ENCODE results near the gene MASP1. TPM values are rescaled to one million over a fixed set of nuclear protein-coding genes. Genes with fewer than 3 reads are reported as not detected.
A peak's percentile ranks its signal among the peaks of the same experiment; 100 is the strongest.

The MASP1 gene
- total RNA-seq, 1 donor from 2014 or later: 0.68 TPM

DNA sequence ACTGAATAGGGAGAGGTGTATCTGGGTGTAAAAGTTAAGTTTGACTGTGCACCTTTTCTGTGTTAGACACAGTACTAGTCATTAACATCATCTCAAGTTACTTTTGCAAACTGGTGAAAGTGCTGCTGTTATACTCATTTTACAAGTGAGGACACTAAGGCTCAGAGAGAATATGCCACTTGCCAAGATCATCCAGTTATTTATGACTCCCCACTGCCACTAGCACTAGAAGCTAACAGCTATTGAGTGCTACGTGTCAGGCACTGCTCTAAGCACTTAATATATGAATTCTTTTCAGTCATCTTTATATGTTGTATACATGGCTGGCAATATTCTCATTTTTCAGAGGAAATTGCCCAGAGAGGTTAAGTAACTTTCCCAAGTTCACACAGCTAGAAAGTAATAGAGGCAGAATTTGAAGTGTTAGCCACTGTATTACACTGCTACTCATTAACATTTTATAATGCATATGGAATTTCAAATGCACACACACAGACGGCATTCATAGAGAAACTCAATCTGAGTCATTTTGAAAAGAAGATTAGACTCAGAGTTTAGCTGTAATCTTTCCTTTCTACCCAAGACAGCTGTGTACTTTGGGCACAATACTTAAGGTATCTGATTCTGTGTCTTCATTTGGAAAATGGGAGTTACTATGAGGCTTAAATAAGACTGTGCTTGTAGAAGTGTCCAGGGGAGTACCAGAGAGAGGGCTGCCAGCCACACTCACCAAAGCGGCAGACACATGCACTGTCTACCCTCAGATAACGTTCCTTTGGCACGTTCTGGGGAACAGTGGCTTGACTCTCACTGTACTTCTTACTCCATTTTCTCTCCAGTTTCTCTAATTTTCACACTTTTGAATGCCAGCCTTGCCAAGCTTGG, 1.3 kb upstream of the MASP1 start:
- DNase-seq: no peak

GRCh38 chr3:187292181-187292580, 644 bp upstream of the MASP1 start:
- no peak for DNase-seq

DNA sequence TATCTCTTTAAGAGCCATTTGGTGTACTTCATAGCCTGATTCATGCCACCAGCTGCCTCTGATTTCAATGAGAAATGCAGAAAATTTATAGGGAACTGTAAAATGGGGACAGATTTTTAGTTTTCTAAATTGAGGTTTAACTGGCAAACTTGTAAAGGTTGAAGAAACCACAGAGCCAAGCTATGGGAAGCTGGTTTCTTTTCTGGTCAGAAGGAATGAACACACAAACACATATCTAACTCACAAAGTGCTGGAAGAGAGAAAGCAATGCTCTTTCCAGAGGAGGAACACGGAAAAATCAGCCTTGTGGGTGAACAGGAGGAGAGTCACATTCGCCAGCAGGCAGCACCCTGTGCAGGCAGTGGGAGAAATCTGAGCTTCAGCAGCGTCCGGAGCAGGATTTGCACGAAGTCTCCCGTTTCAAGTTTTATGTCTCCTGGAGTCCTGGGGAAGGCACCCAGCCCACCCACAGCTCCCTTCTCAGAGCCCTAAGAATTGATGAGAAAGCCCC, 481 bp downstream of the MASP1 start:
- DNase-seq: no peak

- no peak for DNase-seq
Observed at GRCh38 chr3:187290503-187290902, 1.0 kb downstream of the MASP1 start.

DNA sequence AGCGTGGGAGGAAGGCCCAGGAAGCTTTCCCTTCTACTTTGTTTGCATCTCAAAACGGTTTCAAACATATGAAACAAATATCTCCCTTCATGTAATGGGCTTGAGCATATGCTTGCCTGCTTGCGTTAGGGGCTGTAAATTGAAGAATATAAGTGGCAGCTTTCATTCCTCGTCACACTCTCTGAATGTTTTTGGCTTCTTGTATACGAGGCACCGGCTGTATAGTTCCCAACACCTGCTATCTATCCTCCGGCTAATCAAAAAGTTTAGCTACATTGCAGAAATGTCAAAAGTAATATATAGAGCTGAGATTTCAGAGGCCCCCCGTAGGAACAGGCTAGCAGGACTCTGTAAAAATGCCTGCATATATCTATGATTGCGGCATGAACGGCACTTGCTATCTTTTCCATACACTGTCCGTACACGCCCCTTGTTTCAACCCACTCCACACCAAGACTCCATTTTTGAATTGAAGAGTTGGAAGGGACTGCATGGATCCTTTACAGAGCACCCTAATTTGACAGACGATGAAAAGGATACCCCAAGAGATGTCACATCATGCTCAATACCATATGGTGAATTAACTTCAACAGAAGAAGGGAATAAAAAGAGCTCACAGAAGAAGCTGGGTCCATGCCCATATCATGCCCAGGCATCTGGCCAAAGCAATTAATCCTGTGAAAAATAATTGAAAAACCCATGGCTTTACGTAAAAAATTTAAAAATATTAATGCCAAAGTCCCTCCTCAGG, 2.5 kb downstream of the MASP1 start:
- no peak for DNase-seq

DNA sequence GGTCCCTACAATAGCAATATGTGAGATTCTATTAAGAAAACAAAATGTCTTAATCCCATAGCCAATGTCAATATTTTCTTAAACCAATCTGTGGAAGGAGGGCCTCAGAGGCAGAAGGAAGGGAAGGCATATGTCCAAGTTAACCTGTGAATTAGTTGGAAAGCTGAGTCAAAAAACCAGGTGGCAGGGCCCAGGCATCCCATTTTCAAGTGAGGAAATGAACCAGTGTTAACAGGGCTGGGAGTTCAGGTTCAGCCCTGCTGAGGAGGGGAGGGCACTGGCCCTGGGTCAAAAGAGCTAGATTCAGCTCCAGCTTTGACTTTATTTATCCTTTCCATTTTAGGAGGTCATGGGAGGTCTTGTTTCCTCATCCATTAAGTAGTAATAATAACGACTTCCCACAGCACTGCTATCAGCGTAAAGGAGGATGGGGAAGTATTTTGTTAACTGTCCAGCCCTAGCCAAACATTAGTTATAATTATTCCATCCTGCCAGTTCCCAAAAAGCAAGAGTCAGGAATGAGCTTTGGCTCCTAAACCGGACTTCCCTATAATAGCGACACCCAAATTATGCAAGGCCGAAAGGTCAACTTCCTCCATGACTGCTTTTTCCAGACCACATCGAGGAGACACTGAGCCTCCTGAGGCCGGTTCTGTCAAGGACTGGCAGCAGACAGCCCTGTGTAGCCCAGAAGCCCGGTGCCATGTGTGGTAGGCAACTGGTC, 3.2 kb downstream of the MASP1 start:
- no peak for DNase-seq

DNA sequence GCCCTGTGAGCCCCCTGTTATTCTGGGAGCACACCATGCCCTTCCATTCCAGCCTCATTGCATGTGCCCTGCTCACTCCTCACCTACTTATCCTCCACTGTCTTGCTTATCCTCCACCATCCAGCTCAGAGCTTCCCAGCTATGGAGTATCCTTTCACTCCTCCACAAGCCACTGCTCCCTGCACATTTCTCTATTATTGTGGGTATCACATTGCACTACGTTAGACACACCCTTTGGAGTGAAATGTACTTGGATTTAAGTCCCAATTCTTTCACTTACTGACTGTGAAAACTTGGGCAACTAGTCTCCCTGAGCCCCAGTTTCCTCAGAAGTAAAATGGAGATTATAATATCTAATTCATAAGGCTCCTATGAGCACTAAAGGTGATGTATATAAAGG, 4.3 kb downstream of the MASP1 start:
- no peak for DNase-seq

GRCh38 chr3:187286467-187287059, 5.0 kb downstream of the MASP1 start:
- no peak for DNase-seq

DNA sequence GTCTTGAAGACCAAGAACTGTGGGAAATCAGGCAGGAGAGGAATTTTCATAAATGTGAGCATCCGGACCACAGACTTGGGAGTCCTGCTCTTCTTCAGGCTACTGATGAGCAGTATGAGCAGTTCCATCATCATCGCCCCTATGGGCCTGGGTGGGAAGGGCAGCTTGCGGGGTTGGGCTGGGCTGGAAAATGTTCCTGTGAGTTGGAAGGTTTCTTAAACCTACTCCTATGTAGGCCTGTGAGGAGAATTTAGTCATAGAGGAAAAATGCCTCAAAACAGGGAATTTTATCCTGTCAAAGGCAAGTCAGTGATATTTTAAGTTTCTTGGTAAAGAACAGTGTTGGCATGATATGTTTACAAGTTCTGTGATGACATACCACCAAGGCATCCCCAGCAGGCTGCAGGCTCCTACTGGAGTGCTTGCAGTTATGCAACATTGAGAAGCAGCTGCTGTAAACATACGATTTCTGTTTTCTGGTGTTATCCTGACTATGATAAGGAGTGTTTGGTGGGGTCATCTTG, 10.3 kb downstream of the MASP1 start:
- no peak for DNase-seq

DNA sequence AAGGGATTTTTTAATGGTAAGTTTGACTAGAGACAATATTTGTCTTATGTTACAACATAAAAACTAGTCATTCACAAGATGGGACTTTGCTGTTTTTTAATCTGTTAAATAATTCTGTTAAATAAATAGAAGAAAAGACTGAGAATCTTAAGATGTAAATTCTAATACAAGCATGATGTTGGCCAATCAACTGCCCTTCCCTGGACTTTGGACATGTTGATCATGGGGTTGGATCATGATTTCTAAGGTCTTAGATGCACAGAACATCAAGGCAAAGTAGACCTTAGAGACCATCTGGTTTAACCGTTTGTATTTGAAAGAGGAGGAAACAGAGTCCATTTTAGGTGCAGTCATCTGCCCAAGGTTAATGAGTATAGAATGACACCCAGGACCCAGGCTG, 10.9 kb downstream of the MASP1 start:
- no peak for DNase-seq

GRCh38 chr3:187277129-187277462, 14.4 kb downstream of the MASP1 start:
- DNase-seq: peak; percentile 4

GRCh38 chr3:187276397-187277128, 15.0 kb downstream of the MASP1 start:
- peak; percentile 40 for DNase-seq

DNA sequence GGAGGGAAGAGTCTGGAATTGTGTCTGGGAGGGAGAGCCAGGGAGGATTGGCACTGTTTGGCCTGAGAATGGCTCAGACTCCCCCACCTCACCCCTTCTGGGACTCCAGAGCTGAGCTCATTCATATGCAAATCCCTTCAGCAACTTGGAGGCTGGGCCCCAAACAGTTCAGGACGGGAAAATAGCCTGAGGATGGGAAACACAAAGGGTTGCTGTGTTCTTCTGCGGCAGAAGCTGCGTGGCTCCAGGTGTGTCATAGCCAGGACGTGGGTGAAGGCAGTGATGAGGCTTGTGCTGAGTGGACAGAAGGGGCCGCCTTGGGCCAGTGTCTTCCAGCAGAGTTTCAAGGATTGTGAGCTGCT, 16.6 kb downstream of the MASP1 start:
- no peak for DNase-seq

DNA sequence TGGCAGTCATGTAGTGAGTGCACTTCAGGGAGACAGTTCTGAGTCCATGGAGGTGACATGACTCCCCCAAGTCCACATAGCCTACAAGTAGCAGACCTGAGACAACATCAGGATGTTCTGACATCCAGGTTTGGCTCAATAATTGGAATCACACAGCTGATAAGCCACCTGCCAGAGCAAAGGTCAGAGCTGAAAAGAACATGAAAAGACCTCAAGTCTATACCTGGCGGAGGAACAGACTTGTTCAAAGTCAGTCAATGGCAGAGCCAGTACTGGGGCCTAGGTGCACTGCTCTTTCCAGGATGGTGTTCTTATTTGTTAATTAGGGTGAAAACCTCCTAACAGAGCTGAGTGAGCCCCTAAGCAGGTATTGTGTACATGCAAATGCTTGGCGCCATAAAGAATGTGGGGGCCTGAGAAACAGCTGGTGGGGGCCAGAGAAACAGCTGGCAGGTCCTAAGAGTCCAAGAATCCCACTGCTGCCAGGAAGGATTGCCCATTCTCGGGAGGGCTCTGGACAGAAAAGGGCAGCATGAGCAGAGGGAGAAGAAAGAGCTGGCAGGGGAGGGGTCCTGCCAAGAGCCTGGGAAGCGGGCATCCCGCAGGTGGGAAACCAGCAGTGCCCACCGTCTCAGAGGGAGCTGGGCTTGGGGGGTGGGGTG, 17.1 kb downstream of the MASP1 start:
- no peak for DNase-seq

DNA sequence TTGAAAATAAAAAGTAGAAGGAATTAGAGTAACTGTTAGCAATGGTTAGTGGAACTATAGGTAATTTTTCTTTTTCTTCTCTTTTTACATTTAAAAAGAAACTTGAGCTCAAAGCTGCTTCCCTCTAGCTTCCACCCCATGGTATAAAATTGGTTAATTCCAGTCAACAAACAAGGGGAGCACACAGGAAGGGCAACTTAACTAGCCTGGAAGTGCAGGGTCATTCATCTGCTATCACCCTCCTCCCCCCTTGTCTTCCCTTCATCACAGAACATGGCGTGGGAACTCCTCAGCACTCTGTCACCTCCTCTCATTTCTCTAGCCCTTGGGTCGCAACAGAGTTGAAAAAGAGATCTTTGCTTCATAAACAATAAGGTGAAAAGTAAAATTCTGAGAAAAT, 20.0 kb downstream of the MASP1 start:
- DNase-seq: no peak

GRCh38 chr3:187269486-187269885, 22.1 kb downstream of the MASP1 start:
- DNase-seq: no peak

- no peak for DNase-seq
Observed at GRCh38 chr3:187267306-187267705, 24.2 kb downstream of the MASP1 start.

DNA sequence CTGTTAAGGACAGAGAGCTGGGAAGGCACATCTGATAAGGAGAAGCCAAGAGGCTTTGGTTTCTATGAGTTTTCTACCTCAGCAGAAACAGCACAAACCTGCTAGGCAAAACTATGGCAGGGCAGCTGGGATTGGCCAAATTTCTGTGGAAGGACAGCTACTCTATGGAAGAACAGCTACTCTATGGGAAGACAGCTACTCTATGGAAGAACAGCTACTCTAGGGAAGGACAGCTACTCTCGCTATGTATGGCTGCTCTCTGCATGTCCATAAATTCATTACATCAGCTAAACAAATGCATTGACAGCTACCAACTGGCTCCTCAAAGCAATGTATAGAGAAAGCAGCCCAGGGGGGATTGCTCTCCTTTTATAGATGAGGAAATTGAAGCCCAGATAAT, 24.8 kb downstream of the MASP1 start:
- DNase-seq: no peak

- DNase-seq: peak; percentile 87
Observed at GRCh38 chr3:187265461-187265955, 26.0 kb downstream of the MASP1 start.

- DNase-seq: peak; percentile 5
Observed at GRCh38 chr3:187264911-187265310, 26.6 kb downstream of the MASP1 start.

- DNase-seq: peak; percentile 79
Observed at GRCh38 chr3:187264021-187264420, 27.5 kb downstream of the MASP1 start.
